ENCODE results near the gene IQGAP3.
"Not testable (repeated sequence)": the region's sequence is repeated elsewhere in the genome, so short reads cannot be mapped to it uniquely, and the experiment has no call there.

The IQGAP3 gene

GRCh38 chr1:156571261-156571852 is 1.0 kb downstream of the IQGAP3 start:
- DNase-seq, result no peak

GRCh38 chr1:156566436-156566835 is 5.9 kb downstream of the IQGAP3 start:
- no peak for DNase-seq

GRCh38 chr1:156565519-156565918 is 6.8 kb downstream of the IQGAP3 start:
- no peak for DNase-seq

- DNase-seq, result no peak
Observed at GRCh38 chr1:156560585-156561163, 11.7 kb downstream of the IQGAP3 start.

- no peak for DNase-seq
Observed at GRCh38 chr1:156559797-156560385, 12.5 kb downstream of the IQGAP3 start.

- no peak for DNase-seq
Observed at GRCh38 chr1:156559086-156559796, 13.1 kb downstream of the IQGAP3 start.

- no peak for DNase-seq
Observed at GRCh38 chr1:156556354-156556753, 16.0 kb downstream of the IQGAP3 start.

- DNase-seq, result no peak
Observed at GRCh38 chr1:156555715-156556114, 16.6 kb downstream of the IQGAP3 start.

- DNase-seq, result no peak
Observed at GRCh38 chr1:156554971-156555370, 17.4 kb downstream of the IQGAP3 start.

- DNase-seq, result no peak
Observed at GRCh38 chr1:156553860-156554485, 18.4 kb downstream of the IQGAP3 start.

- not testable (repeated sequence) for DNase-seq
Observed at GRCh38 chr1:156552937-156553336, 19.4 kb downstream of the IQGAP3 start.

- DNase-seq, result no peak
Observed at GRCh38 chr1:156552518-156552917, 19.8 kb downstream of the IQGAP3 start.

GRCh38 chr1:156551869-156552268 is 20.5 kb downstream of the IQGAP3 start:
- DNase-seq, result no peak

- no peak for DNase-seq
Observed at GRCh38 chr1:156551066-156551643, 21.2 kb downstream of the IQGAP3 start.

GRCh38 chr1:156550346-156550745 is 22.0 kb downstream of the IQGAP3 start:
- DNase-seq, result no peak

- DNase-seq, result no peak
Observed at GRCh38 chr1:156549831-156550230, 22.5 kb downstream of the IQGAP3 start.

GRCh38 chr1:156549390-156549789 is 23.0 kb downstream of the IQGAP3 start:
- no peak for DNase-seq

- DNase-seq, result no peak
Observed at GRCh38 chr1:156547982-156548381, 24.4 kb downstream of the IQGAP3 start.

GRCh38 chr1:156547434-156547833 is 24.9 kb downstream of the IQGAP3 start:
- DNase-seq, result no peak

- no peak for DNase-seq
Observed at GRCh38 chr1:156546267-156546666, 26.1 kb downstream of the IQGAP3 start.

- DNase-seq, result no peak
Observed at GRCh38 chr1:156544592-156545102, 27.7 kb downstream of the IQGAP3 start.

- DNase-seq, result no peak
Observed at GRCh38 chr1:156543066-156543465, 29.3 kb downstream of the IQGAP3 start.

- no peak for DNase-seq
Observed at GRCh38 chr1:156540955-156541354, 31.4 kb downstream of the IQGAP3 start.
